HG02610 (cell line): ENCODE data around the gene PPM1K.

Experiments used
- ATAC-seq: cut with Tn5 transposase; IDR thresholded peaks from one replicate; pipeline ENCODE4 v1.9.1; 2021; ENCODE audit warnings: mild to moderate bottlenecking, moderate library complexity; ENCODE audit not compliant: unreplicated experiment

The PPM1K gene

GRCh38 chr4:88277711-88278225, 6.6 kb downstream of the PPM1K start:
- ATAC-seq = no peak

DNA sequence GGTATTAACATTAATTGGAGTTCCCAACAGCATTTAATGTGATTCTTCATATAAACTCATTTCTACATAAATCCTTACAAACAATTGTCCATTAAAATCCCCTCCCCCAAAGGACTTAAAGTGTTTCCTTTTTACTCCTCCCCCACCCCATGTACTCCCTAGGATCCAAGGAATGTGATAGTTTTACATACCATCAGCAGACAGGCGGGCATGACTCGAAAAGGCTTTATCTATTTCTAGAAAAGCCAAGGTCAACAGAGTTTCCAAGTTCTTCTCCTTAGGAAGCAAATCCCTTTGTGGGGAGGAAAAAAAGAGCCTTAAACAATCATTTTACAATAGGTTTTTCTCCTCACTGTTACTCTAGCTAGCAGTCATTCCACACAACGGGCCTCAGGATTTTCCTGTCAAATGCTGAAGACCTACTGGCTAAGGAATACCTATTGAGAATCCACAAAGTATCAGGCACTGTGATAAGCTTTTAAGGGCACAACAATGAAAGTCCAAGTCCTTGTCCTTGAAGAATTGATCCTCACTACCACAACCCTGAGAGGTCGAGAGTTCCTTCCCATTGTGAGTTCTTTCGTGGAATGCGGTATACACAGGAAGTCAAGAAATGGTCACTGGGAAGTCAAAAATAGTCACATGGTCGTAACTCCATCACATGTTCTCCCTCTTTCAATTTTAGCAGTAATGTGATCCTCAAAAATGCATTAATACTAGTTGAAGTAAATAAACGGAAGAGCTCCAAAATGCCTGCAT, 7.2 kb downstream of the PPM1K start:
- ATAC-seq = no peak

DNA sequence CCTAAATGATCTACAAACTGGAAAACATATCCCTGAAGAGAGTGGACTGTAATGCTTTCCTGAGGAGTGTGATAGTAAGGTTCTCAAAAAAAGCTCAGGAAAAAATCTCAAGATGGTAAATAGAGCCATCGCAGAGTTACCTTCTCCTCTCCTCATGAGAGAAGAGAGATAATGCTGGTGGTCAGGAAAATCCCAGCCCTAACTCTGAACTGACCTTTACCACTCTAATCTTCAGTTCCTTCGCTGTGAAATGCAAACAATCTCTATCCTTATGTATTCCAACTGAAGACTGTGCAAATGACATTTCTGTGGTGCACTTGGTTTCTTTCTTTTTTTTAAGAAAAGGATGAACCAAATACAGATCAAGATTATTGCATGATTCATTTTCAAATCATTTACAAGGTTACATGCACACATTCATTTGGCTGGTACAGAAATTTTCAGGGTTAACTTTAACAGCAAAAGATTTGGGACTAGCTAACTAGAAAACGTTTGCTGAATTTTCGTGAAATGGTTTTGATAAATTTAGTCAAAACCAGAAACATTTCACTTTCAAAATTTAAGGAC, 8.3 kb downstream of the PPM1K start:
- no peak for ATAC-seq

GRCh38 chr4:88275516-88275915, 8.8 kb downstream of the PPM1K start:
- peak; percentile 70 for ATAC-seq

- no peak for ATAC-seq
Measured at GRCh38 chr4:88268913-88269312, 15.4 kb downstream of the PPM1K start.

GRCh38 chr4:88264336-88264735, 20.0 kb downstream of the PPM1K start:
- no peak for ATAC-seq

DNA sequence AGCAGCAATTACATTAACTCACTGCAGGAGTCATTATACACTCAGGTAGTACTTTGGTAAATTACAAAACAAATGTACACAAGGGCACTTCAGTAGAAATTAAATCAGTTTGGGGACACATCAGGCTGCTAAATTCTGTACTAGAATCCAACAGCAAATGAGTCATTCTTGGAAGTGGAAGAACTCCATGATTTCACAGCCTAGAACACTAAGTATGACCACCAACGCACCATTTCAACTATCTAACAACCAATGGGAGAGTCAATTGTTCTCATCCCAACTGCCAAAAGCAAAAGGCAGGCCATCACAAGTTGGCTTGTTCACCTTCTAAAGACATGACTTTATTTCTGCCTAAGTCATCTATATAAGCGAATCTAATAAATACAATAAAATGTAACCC, 26.6 kb downstream of the PPM1K start:
- no peak for ATAC-seq

DNA sequence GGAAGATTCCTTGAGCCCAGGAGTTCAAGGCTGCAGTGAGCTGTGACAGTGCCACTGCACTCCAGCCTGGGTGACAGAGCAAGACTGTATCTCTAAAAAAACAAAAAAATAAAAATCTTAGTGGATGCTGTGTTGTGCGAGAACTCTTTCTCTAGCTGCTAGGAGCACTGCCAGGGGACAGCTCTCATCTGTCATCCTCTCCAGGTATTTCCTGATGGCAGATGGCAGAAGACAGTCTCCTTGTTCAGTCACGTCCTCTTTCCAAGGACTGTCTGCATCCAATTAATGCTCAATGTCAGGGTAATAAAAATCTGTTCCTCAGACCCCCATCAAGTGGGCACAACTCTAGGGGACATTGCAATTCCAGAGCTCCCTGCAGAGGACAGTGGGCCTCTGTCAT, 29.2 kb downstream of the PPM1K start:
- ATAC-seq = no peak

GRCh38 chr4:88251924-88252323, 32.4 kb downstream of the PPM1K start:
- ATAC-seq = no peak

DNA sequence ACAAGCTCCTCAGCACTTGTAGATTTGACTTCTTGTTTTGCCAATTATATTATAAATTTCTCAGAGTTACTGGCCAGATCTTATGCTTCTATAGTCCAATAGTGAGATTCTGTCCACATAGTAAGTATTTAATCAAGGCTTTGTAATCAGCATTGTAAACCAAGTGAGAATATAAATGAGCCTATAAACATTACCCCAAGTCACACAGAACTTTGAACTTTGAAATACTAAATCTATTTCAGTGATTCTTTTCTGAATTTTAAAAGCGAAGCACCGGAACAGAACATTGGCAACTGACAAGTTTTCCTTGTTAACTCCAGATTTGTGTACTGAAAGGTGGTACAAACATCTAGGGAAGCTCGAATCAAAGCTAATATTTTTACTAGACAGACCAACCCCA, 37.2 kb downstream of the PPM1K start:
- no peak for ATAC-seq

- ATAC-seq = no peak
Measured at GRCh38 chr4:88246600-88246999, 37.8 kb downstream of the PPM1K start.

GRCh38 chr4:88244816-88245579, 39.4 kb downstream of the PPM1K start:
- peak; percentile 53 for ATAC-seq

GRCh38 chr4:88244056-88244455, 40.3 kb downstream of the PPM1K start:
- no peak for ATAC-seq

GRCh38 chr4:88242144-88242543, 42.2 kb downstream of the PPM1K start:
- no peak for ATAC-seq

- ATAC-seq = no peak
Measured at GRCh38 chr4:88240297-88240714, 44.1 kb downstream of the PPM1K start.

GRCh38 chr4:88230969-88231771, 53.2 kb downstream of the PPM1K start:
- ATAC-seq = no peak

DNA sequence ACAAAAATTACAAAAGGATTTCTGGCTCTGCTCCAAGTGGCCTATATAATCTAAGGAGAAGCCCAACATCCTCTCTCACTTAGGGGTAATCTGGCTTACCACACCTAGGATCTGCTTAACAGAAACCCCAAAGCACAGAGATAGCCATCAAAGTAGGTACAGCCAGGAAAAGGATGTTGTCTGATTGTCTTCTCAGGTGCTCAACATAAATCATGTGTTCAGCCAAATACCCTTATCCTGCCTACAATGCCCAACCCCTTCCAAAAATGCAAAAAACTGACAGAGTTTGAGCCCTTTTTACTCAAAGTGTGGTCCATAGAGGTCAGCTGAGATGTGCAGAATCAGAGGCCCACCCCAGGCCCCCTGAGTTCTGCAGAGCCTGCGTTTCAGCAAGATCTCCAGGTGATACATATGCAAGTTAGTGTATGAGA, 53.9 kb downstream of the PPM1K start:
- no peak for ATAC-seq

DNA sequence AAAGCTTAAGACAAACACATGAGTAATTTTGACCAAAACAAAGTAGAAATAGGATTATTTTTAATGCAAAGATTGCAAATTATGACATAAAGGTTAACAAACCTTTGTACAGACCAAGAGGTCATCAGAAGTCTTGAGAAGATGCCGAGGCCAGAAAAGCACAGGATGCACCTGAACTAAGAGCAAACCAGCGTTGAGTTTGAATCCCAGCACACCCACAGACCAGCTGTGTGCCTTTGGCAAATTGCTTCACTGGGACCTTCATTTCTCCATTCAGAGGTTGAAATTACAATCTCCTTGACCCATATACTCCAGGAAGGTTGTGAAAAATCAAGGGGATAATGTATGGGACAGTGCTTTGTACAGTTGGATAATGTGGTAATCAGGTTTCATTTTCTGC, 56.6 kb downstream of the PPM1K start:
- ATAC-seq = no peak

- no peak for ATAC-seq
Measured at GRCh38 chr4:88226143-88226542, 58.2 kb downstream of the PPM1K start.

GRCh38 chr4:88225232-88226105, 58.9 kb downstream of the PPM1K start:
- no peak for ATAC-seq
